Endothelial cell of umbilical vein (primary cell): ENCODE data around the gene RBM6. TPM values are rescaled to one million over a fixed set of nuclear protein-coding genes. Genes with fewer than 3 reads are reported as not detected.

Experiments used
- BruUV-seq: library from RNA; stranded (reverse); fragments of 400-500 nt; replicated peaks from 2 replicates; lab custom pipeline; 2021; lab: Mats Ljungman, UMichigan
- CTCF ChIA-PET: fragments of 300-600, 350-600 bp; sonication (Branson Sonifier 250); formaldehyde crosslinking; loops from one replicate; lab custom pipeline; 2021; ENCODE audit warnings: antibody characterized with exemption, inconsistent platforms; lab: Charles Lee
- POLR2A ChIA-PET: fragments of 300-600, 350-600 bp; sonication (Branson Sonifier 250); formaldehyde crosslinking; loops from one replicate; lab custom pipeline; 2021; ENCODE audit warnings: antibody characterized with exemption, inconsistent platforms; lab: Charles Lee
- DNase-seq: peaks from one replicate; pipeline ENCODE4 v3.0.0-alpha.2; 2011; ENCODE audit warnings: low read depth, low spot score
- FAIRE-seq: peaks from 2 replicates; lab custom pipeline; 2011; peaks lifted over from hg19 to GRCh38; lab: Jason Lieb, UNC
- H2AFZ ChIP-seq: 2 replicates; pipeline ENCODE4 v1.6.0; 2012; ENCODE audit warnings: low read depth, low read length, control low read depth, inconsistent platforms
- H3K27ac ChIP-seq: 2 replicates; pipeline ENCODE4 v1.5.1; 2011; ENCODE audit warnings: low read depth, mild to moderate bottlenecking, control low read depth, low read length, moderate library complexity; ENCODE audit not compliant: insufficient read depth
- H3K27me3 ChIP-seq, 2 experiments: 2 replicates each; pipeline versions ENCODE4 v1.6.0 to v1.6.1; 2011; ENCODE audit warnings: low read length in 2 of 2, mixed read lengths in 1 of 2; ENCODE audit not compliant: control insufficient read depth in 2 of 2, insufficient read depth in 2 of 2
- H3K36me3 ChIP-seq, 2 experiments: 2 replicates in 1 of 2; 3 replicates in 1 of 2; pipeline ENCODE4 v1.5.1; 2011; ENCODE audit warnings: low read length in 2 of 2, mild to moderate bottlenecking in 1 of 2, moderate library complexity in 1 of 2; ENCODE audit not compliant: control insufficient read depth in 2 of 2, insufficient read depth in 2 of 2; ENCODE audit errors: extremely low read depth in 1 of 2
- H3K4me1 ChIP-seq: 3 replicates; pipeline ENCODE4 v1.5.1; 2011; ENCODE audit warnings: mild to moderate bottlenecking, low read length; ENCODE audit not compliant: control insufficient read depth, insufficient read depth; ENCODE audit errors: extremely low read depth
- H3K4me2 ChIP-seq: 2 replicates; pipeline ENCODE4 v1.6.1; 2011; ENCODE audit warnings: low read length, control low read depth, mixed read lengths; ENCODE audit not compliant: insufficient read depth
- H3K4me3 ChIP-seq, 3 experiments: fragments of 200-600 bp in 1 of 3; sonication (generic), shearing (Covaris generic) in 1 of 3; replicated peaks in 1 of 3; 2 replicates each; pipeline ENCODE4 v1.5.1; 2011 to 2016; ENCODE audit warnings: control low read depth in 3 of 3, low read length in 3 of 3, mild to moderate bottlenecking in 2 of 3, inconsistent platforms in 1 of 3, low read depth in 1 of 3, moderate library complexity in 1 of 3; ENCODE audit not compliant: insufficient read depth in 1 of 3
- H3K79me2 ChIP-seq: 2 replicates; pipeline ENCODE4 v1.6.0; 2012; ENCODE audit warnings: low read length, inconsistent platforms; ENCODE audit not compliant: control insufficient read depth, insufficient read depth
- H3K9ac ChIP-seq: replicated peaks from 2 replicates; pipeline ENCODE3; 2011; ENCODE audit warnings: low read length, control low read depth; ENCODE audit not compliant: insufficient read depth; ENCODE audit errors: extremely low read depth
- H3K9me1 ChIP-seq: replicated peaks from 3 replicates; pipeline ENCODE4 v1.6.0; 2011; ENCODE audit warnings: mild to moderate bottlenecking, low read length; ENCODE audit not compliant: control insufficient read depth, insufficient read depth; ENCODE audit errors: extremely low read depth
- H3K9me3 ChIP-seq: replicated peaks from 2 replicates; pipeline ENCODE4 v1.5.1; 2012; ENCODE audit warnings: low read length, inconsistent platforms; ENCODE audit not compliant: control insufficient read depth, insufficient read depth
- H4K20me1 ChIP-seq: replicated peaks from 2 replicates; pipeline ENCODE3; 2011; ENCODE audit warnings: mild to moderate bottlenecking, low read length; ENCODE audit not compliant: control insufficient read depth, insufficient read depth; ENCODE audit errors: extremely low read depth
- CTCF ChIP-seq, 2 donors: IDR thresholded peaks; 1 replicate in 1 of 2; 2 replicates in 1 of 2; pipeline ENCODE4 v1.5.1; 2011; ENCODE audit warnings: low read length in 2 of 2, mild to moderate bottlenecking in 2 of 2, moderate library complexity in 2 of 2, control low read depth in 1 of 2, inconsistent platforms in 1 of 2, low read depth in 1 of 2; ENCODE audit not compliant: insufficient read depth in 1 of 2; ENCODE audit errors: extremely low read depth in 1 of 2
- EZH2 ChIP-seq: IDR thresholded peaks from 2 replicates; pipeline ENCODE4 v1.6.1; 2012; ENCODE audit warnings: borderline replicate concordance, low read depth, mild to moderate bottlenecking, moderate library complexity, low read length, inconsistent platforms; ENCODE audit not compliant: severe bottlenecking
- FOS ChIP-seq: IDR thresholded peaks from 2 replicates; pipeline ENCODE4 v1.6.1; 2011; ENCODE audit warnings: mild to moderate bottlenecking, low read length, moderate library complexity, borderline replicate concordance; ENCODE audit not compliant: insufficient read depth
- GATA2 ChIP-seq: IDR thresholded peaks from 2 replicates; pipeline ENCODE4 v1.7.0; 2011; ENCODE audit warnings: low read depth, mild to moderate bottlenecking, moderate library complexity, mixed read lengths, low read length; ENCODE audit not compliant: insufficient read length, insufficient read depth
- JUN ChIP-seq: IDR thresholded peaks from 2 replicates; pipeline ENCODE4 v1.6.1; 2011; ENCODE audit warnings: borderline replicate concordance, low read depth; ENCODE audit not compliant: insufficient read length, insufficient read depth
- MAX ChIP-seq: IDR thresholded peaks from 2 replicates; pipeline ENCODE4 v1.6.1; 2011; ENCODE audit not compliant: insufficient read depth, insufficient read length
- MYC ChIP-seq: IDR thresholded peaks from one replicate; pipeline ENCODE4 v1.6.1; 2011; ENCODE audit warnings: mild to moderate bottlenecking, low read depth, low read length
- POLR2A ChIP-seq: IDR thresholded peaks from 2 replicates; pipeline ENCODE4 v1.6.1; 2012; ENCODE audit warnings: low read depth, mild to moderate bottlenecking, control low read depth, low read length
- POLR2AphosphoS5 ChIP-seq: IDR thresholded peaks from 2 replicates; pipeline ENCODE4 v1.6.1; 2012; ENCODE audit warnings: low read depth, mild to moderate bottlenecking, control low read depth, low read length, moderate library complexity; ENCODE audit not compliant: insufficient read depth
- dilution Hi-C: fragments of 300-500 bp; cut with MboI; formaldehyde crosslinking; loops from one replicate; pipeline ENCODE4 v1.15.0; 2019; ENCODE audit warnings: low sequenced_read_pairs; ENCODE audit not compliant: extremely low pct_ligation_motif_present
- intact Hi-C: fragments of 100-400 bp; cut with micrococcal nuclease; formaldehyde crosslinking; loops from one replicate; pipeline ENCODE4 v1.10.0; 2022
- polyA plus RNA-seq, 4 experiments: library from polyadenylated mRNA; depleted of rRNA in 3 of 4; stranded (reverse) in 3 of 4; unstranded in 1 of 4; fragments of >200 nt; gene quantifications; 2 replicates each; pipeline versions ENCODE4 v1.2.1 to v1.2.3, GENCODE V29; 2011 to 2012; ENCODE audit warnings: missing spikeins in 1 of 4
- total RNA-seq: library from RNA; stranded (reverse); gene quantifications from 2 replicates; pipeline ENCODE4 v1.2.3, GENCODE V29; 2021

The RBM6 gene
- total and polyA plus RNA-seq, 2 donors (not counting 3 experiments of a cell fraction or from before 2014, with no cell fraction given), result 30.4 to 94.5 TPM

- peaks cover 4% of the 10 kb centered on the region in 2 experiments for H3K36me3 ChIP-seq
- peaks cover 4% of the 10 kb centered on the region for H3K79me2 ChIP-seq
- no peak for DNase-seq
- POLR2A ChIA-PET, result no interaction called here
- no peak overlapping the region for H3K27ac ChIP-seq
- peaks cover 1% of the 10 kb centered on the region for H3K4me1 ChIP-seq
- FAIRE-seq, result no peak
- peaks cover under 1% of the 10 kb centered on the region for H4K20me1 ChIP-seq
- H3K9me1 ChIP-seq, result no peaks in the 10 kb centered on the region
- no peak for TF ChIP-seq JUN
- TF ChIP-seq EZH2, result no peak
- no peak for TF ChIP-seq GATA2
- TF ChIP-seq FOS, result no peak
- no peak for TF ChIP-seq CTCF (IDR thresholded peaks at IDR 0.05; ENCODE audit: extremely low read depth in 1 of 2, insufficient read depth in 1 of 2, low read depth in 1 of 2, low read length in 2 of 2)
- TF ChIP-seq POLR2AphosphoS5, result no peak
- TF ChIP-seq POLR2A, result no peak
- no peak for TF ChIP-seq MYC
- no peak for TF ChIP-seq MAX
- H3K9me3 ChIP-seq, result no peaks in the 10 kb centered on the region
- dilution Hi-C loops (no loop called here), intact Hi-C loops (no loop called here)
- no TSS peak for BruUV-seq
- no peaks in the 10 kb centered on the region for H3K27me3 ChIP-seq
- no peak overlapping the region for H3K4me3 ChIP-seq
- no peak overlapping the region for H3K9ac ChIP-seq
- CTCF ChIA-PET, result interaction anchor here (0.8 kb wide), 1 partner anchor 106 kb away, joined by 3 read pairs; no protein-coding TSS in a partner anchor
- H3K4me2 ChIP-seq, result no peak overlapping the region
- no peak overlapping the region for H2AFZ ChIP-seq
Measured at GRCh38 chr3:50003824-50004223, 63.9 kb downstream of the RBM6 start.
